Activated T-helper 2 cell treated with anti-CD3 and anti-CD28 coated beads, Interferon-gamma antibody, Interleukin-2, Interleukin-4, amounts not matched to agents 10 μg/mL and 5 μg/mL and 100 μg/mL, durations not matched to agents 14 hours and 24 hours and 36 hours (primary cell): ENCODE data around the gene COL8A1. TPM values are rescaled to one million over a fixed set of nuclear protein-coding genes. Genes with fewer than 3 reads are reported as not detected.

ENCODE experiments used
- DNase-seq: peaks from one replicate; pipeline ENCODE4 v3.0.0; 2021; ENCODE audit warnings: low spot score
- H3K27ac Mint-ChIP-seq: one replicate; pipeline ENCODE4 v1.8.0; 2021; ENCODE audit warnings: mixed read lengths
- H3K27me3 Mint-ChIP-seq: one replicate; pipeline ENCODE4 v1.8.0; 2021; ENCODE audit warnings: low read depth, mixed read lengths
- H3K36me3 Mint-ChIP-seq: one replicate; pipeline ENCODE4 v1.8.0; 2021; ENCODE audit warnings: low read depth, mixed read lengths
- H3K4me1 Mint-ChIP-seq: one replicate; pipeline ENCODE4 v1.8.0; 2021; ENCODE audit warnings: low read depth, mixed read lengths
- H3K4me3 Mint-ChIP-seq: one replicate; pipeline ENCODE4 v1.8.0; 2021; ENCODE audit warnings: low read depth, mild to moderate bottlenecking, moderate library complexity, mixed read lengths
- H3K9me3 Mint-ChIP-seq: one replicate; pipeline ENCODE4 v1.8.0; 2021; ENCODE audit warnings: mixed read lengths
- intact Hi-C: fragments of 100-400 bp; cut with micrococcal nuclease; formaldehyde crosslinking; loops from one replicate; pipeline ENCODE4 v1.15.1; 2023
- total RNA-seq: library from RNA; stranded (reverse); gene quantifications from 2 replicates; pipeline ENCODE4 v1.2.3, GENCODE V29; 2022

Gene COL8A1
- total RNA-seq, 1 donor from 2014 or later: not detected

GRCh38 chr3:99781761-99782160, 143.4 kb downstream of the COL8A1 start:
- no peaks in the 10 kb centered on the region for H3K36me3 Mint-ChIP-seq
- no peak overlapping the region for H3K27ac Mint-ChIP-seq
- H3K4me1 Mint-ChIP-seq: no peaks in the 10 kb centered on the region
- intact Hi-C loops: no loop called here
- no peak for DNase-seq
- no peaks in the 10 kb centered on the region for H3K9me3 Mint-ChIP-seq
- no peak overlapping the region for H3K4me3 Mint-ChIP-seq
- peaks cover 45% of the 10 kb centered on the region for H3K27me3 Mint-ChIP-seq

GRCh38 chr3:99783011-99783573, 144.7 kb downstream of the COL8A1 start:
- no peak overlapping the region for H3K27ac Mint-ChIP-seq
- peaks cover 42% of the 10 kb centered on the region for H3K27me3 Mint-ChIP-seq
- H3K4me1 Mint-ChIP-seq: no peaks in the 10 kb centered on the region
- no peaks in the 10 kb centered on the region for H3K36me3 Mint-ChIP-seq
- H3K9me3 Mint-ChIP-seq: no peaks in the 10 kb centered on the region
- no peak overlapping the region for H3K4me3 Mint-ChIP-seq
- no peak for DNase-seq
- intact Hi-C loops: no loop called here

GRCh38 chr3:99789011-99789721, 150.8 kb downstream of the COL8A1 start:
- Mint-ChIP-seq H3K4me3 (no peak overlapping the region), H3K36me3 (no peaks in the 10 kb centered on the region), H3K9me3 (no peaks in the 10 kb centered on the region), H3K27me3 (peaks cover 38% of the 10 kb centered on the region), H3K27ac (no peak overlapping the region), H3K4me1 (no peaks in the 10 kb centered on the region)
- DNase-seq: no peak
- intact Hi-C loops: no loop called here

- Mint-ChIP-seq H3K27me3 (peaks cover 18% of the 10 kb centered on the region), H3K4me1 (no peaks in the 10 kb centered on the region), H3K27ac (no peak overlapping the region), H3K9me3 (no peaks in the 10 kb centered on the region), H3K4me3 (no peak overlapping the region), H3K36me3 (no peaks in the 10 kb centered on the region)
- no peak for DNase-seq
- intact Hi-C loops: no loop called here
Observed at GRCh38 chr3:99794485-99794884, 156.1 kb downstream of the COL8A1 start.

- no peak overlapping the region for H3K27ac Mint-ChIP-seq
- intact Hi-C loops: no loop called here
- no peaks in the 10 kb centered on the region for H3K4me1 Mint-ChIP-seq
- DNase-seq: no peak
- peaks cover 13% of the 10 kb centered on the region for H3K27me3 Mint-ChIP-seq
- no peaks in the 10 kb centered on the region for H3K9me3 Mint-ChIP-seq
- no peak overlapping the region for H3K4me3 Mint-ChIP-seq
- no peaks in the 10 kb centered on the region for H3K36me3 Mint-ChIP-seq
Observed at GRCh38 chr3:99795573-99795972, 157.2 kb downstream of the COL8A1 start.

GRCh38 chr3:99799422-99799821, 161.0 kb downstream of the COL8A1 start:
- no peaks in the 10 kb centered on the region for H3K36me3 Mint-ChIP-seq
- intact Hi-C loops: no loop called here
- no peak overlapping the region for H3K4me3 Mint-ChIP-seq
- H3K4me1 Mint-ChIP-seq: no peaks in the 10 kb centered on the region
- peaks cover 4% of the 10 kb centered on the region for H3K9me3 Mint-ChIP-seq
- H3K27ac Mint-ChIP-seq: no peak overlapping the region
- DNase-seq: no peak
- H3K27me3 Mint-ChIP-seq: peaks cover 2% of the 10 kb centered on the region

GRCh38 chr3:99803297-99803696, 164.9 kb downstream of the COL8A1 start:
- intact Hi-C loops: no loop called here
- no peaks in the 10 kb centered on the region for H3K27me3 Mint-ChIP-seq
- DNase-seq: no peak
- peaks cover 6% of the 10 kb centered on the region for H3K36me3 Mint-ChIP-seq
- H3K27ac Mint-ChIP-seq: no peak overlapping the region
- peaks cover 16% of the 10 kb centered on the region for H3K9me3 Mint-ChIP-seq
- H3K4me1 Mint-ChIP-seq: no peaks in the 10 kb centered on the region
- no peak overlapping the region for H3K4me3 Mint-ChIP-seq

GRCh38 chr3:99805160-99805559, 166.8 kb downstream of the COL8A1 start:
- no peaks in the 10 kb centered on the region for H3K27me3 Mint-ChIP-seq
- peaks cover 16% of the 10 kb centered on the region for H3K9me3 Mint-ChIP-seq
- H3K4me1 Mint-ChIP-seq: no peaks in the 10 kb centered on the region
- DNase-seq: no peak
- no peak overlapping the region for H3K27ac Mint-ChIP-seq
- H3K4me3 Mint-ChIP-seq: no peak overlapping the region
- H3K36me3 Mint-ChIP-seq: peaks cover 6% of the 10 kb centered on the region
- intact Hi-C loops: no loop called here

- intact Hi-C loops: no loop called here
Observed at GRCh38 chr3:99808163-99808794, 169.9 kb downstream of the COL8A1 start.

GRCh38 chr3:99809565-99809964, 171.2 kb downstream of the COL8A1 start:
- Mint-ChIP-seq H3K27ac (no peak overlapping the region), H3K36me3 (peaks cover 6% of the 10 kb centered on the region), H3K4me3 (no peak overlapping the region), H3K9me3 (peaks cover 10% of the 10 kb centered on the region), H3K4me1 (no peaks in the 10 kb centered on the region), H3K27me3 (peaks cover 8% of the 10 kb centered on the region)
- intact Hi-C loops: no loop called here
- DNase-seq: no peak

More at GRCh38 chr3:99808163-99808794, 169.9 kb downstream of the COL8A1 start:
- H3K4me1 Mint-ChIP-seq: no peaks in the 10 kb centered on the region
- DNase-seq: no peak
- H3K27me3 Mint-ChIP-seq: peaks cover 8% of the 10 kb centered on the region
- H3K4me3 Mint-ChIP-seq: no peak overlapping the region
- peaks cover 16% of the 10 kb centered on the region for H3K9me3 Mint-ChIP-seq
- no peak overlapping the region for H3K27ac Mint-ChIP-seq
- peaks cover 6% of the 10 kb centered on the region for H3K36me3 Mint-ChIP-seq

GRCh38 chr3:99810403-99810802, 172.0 kb downstream of the COL8A1 start:
- H3K9me3 Mint-ChIP-seq: peaks cover 6% of the 10 kb centered on the region
- peaks cover 8% of the 10 kb centered on the region for H3K27me3 Mint-ChIP-seq
- H3K27ac Mint-ChIP-seq: no peak overlapping the region
- H3K4me3 Mint-ChIP-seq: no peak overlapping the region
- peaks cover 5% of the 10 kb centered on the region for H3K36me3 Mint-ChIP-seq
- H3K4me1 Mint-ChIP-seq: peaks cover under 1% of the 10 kb centered on the region
- intact Hi-C loops: no loop called here
- DNase-seq: no peak

GRCh38 chr3:99817047-99817436, 178.6 kb downstream of the COL8A1 start:
- Mint-ChIP-seq H3K9me3 (no peaks in the 10 kb centered on the region), H3K4me3 (peak overlapping the region; percentile 95), H3K36me3 (peaks cover 19% of the 10 kb centered on the region), H3K27me3 (peaks cover 4% of the 10 kb centered on the region), H3K27ac (peak overlapping the region; percentile 96), H3K4me1 (peaks cover 40% of the 10 kb centered on the region)
- intact Hi-C loops: loop anchor here (1.0 to 5.0 kb wide), 3 partner anchors 8 to 895 kb away; partner anchors contain the start of gene TBC1D23
- no peak for DNase-seq
